Subcutaneous adipose tissue (tissue), 4 donors: ENCODE data around the gene SPEM2. TPM values are rescaled to one million over a fixed set of nuclear protein-coding genes. Genes with fewer than 3 reads are reported as not detected.

Experiments
- CTCF ChIP-seq: fragments of 450-650 bp; IDR thresholded peaks from one replicate; pipeline ENCODE4 v1.5.1; 2016; ENCODE audit warnings: low read depth, mild to moderate bottlenecking, control low read depth, antibody characterized with exemption, moderate library complexity
- total RNA-seq, 4 donors: library from RNA; depleted of rRNA; stranded (reverse); fragments of >200 nt; gene quantifications; one replicate each; pipeline ENCODE4 v1.1.0, GENCODE V29; 2016

SPEM2 gene
- total RNA-seq, 4 donors from 2014 or later: not detected

- TF ChIP-seq CTCF: no peak
These were observed 917 bp downstream of the SPEM2 start for GRCh38 chr17:7426203-7426863.

DNA sequence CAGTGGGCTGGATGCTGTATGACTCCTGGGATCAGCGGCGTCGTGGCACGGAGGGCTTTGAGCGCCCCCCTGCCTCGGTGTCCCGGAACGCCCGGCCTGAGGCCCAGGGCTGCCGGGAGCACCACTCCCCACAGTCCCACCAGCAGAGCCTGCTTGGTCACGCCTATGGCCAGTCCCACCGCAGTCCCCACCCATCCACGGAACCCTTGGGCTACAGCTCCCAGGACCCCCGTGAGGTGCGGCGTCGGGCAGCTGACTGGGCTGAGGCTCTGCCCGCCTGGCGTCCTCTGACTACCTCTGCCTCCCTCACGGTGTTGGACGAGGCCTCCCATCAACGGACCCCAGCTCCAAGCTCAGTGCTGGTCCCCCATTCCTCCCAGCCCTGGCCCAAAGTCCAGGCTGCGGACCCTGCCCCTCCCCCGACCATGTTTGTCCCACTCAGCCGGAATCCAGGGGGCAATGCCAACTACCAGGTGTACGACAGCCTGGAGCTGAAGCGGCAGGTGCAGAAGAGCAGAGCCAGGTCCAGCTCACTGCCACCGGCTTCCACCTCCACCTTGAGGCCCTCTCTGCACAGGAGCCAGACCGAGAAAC is 1.6 kb downstream of the SPEM2 start:
- no peak for TF ChIP-seq CTCF

- no peak for TF ChIP-seq CTCF
These were observed 2.1 kb downstream of the SPEM2 start for GRCh38 chr17:7427549-7427948.

- TF ChIP-seq CTCF: no peak
These were observed 3.1 kb downstream of the SPEM2 start, which contains the start of gene SPEM3 for GRCh38 chr17:7428557-7428956. Gene SPEM3, plus strand, starts transcription at chr17:7428857. Its CDS starts 46 bp downstream, at chr17:7428903.

DNA sequence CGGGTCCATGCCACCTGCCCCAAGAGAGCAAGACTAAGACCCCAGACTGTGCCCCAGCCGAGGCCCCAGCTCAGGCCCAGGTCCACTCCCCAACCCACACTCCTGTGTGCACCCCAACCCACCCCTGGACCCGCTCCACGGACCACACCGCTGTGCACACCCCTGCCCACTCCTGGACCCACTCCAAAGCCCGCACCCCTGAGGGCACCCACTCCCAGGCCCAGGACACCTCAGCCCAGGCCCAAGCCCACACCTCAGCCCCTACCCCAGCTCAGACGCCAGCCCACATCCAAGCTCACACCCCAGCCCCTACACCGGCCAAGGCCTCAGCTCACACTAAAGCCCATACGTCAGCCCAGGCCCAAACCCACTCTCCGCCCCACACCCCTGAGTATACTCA is 4.3 kb downstream of the SPEM2 start:
- TF ChIP-seq CTCF: no peak

DNA sequence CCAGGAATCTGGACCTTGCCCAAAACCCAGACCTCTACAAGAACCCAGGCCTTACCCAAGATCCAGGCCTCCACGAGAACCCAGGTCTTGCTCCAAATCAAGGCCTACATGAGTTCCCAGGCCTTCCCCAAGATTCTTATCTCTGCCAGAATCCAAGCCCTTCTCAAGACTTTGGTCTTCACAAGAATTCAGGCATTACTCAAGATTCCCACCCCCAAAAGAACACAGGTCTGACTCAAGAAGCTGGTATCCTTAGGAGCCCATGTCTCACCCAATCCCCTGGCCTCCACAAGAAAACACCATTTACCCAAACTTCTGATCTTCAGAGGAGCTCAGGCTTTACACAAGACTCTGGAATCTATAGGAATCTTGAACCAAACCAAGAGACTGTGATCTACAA is 5.8 kb downstream of the SPEM2 start:
- TF ChIP-seq CTCF: no peak

DNA sequence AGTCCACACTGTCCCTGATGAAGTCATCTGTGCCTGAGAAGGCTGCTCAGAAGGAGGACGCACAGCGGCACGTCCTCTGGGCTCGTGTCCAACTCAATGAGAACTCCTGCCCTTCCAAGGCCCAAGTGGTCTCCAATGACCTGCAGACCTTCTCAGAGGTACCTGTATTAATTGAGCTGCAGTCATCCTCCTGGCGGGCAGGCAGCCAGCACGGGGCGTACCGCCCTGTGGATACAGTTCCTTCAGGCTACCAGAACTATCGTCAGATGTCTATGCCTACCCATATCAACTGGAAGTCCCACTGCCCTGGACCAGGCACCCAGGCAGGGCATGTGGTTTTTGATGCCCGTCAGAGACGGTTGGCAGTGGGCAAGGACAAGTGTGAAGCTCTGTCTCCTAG is 6.9 kb downstream of the SPEM2 start:
- no peak for TF ChIP-seq CTCF
